Stimulated activated CD8-positive, alpha-beta memory T cell treated with anti-CD3 and anti-CD28 coated beads, Interleukin-12 subunit alpha, Interleukin-12 subunit beta, amount 100 ng/mL, for 1 hour (primary cell): Measurements from ENCODE around the gene GREB1.

Experiments
- DNase-seq: peaks from one replicate; pipeline ENCODE4 v3.0.0-alpha.2; 2020; ENCODE audit warnings: low read depth

GREB1 gene

GRCh38 chr2:11539317-11540147 is 5.7 kb downstream of the GREB1 start:
- no peak for DNase-seq

- DNase-seq = no peak
Observed at GRCh38 chr2:11540148-11540995, 6.5 kb downstream of the GREB1 start.

- no peak for DNase-seq
Observed at GRCh38 chr2:11540996-11541692, 7.3 kb downstream of the GREB1 start.

GRCh38 chr2:11541693-11542274 is 7.9 kb downstream of the GREB1 start:
- no peak for DNase-seq

- DNase-seq = no peak
Observed at GRCh38 chr2:11542275-11542819, 8.5 kb downstream of the GREB1 start.

- no peak for DNase-seq
Observed at GRCh38 chr2:11543337-11544216, 9.7 kb downstream of the GREB1 start.

- no peak for DNase-seq
Observed at GRCh38 chr2:11546072-11546471, 12.2 kb downstream of the GREB1 start.

- no peak for DNase-seq
Observed at GRCh38 chr2:11547912-11548497, 14.2 kb downstream of the GREB1 start.

GRCh38 chr2:11550302-11550701 is 16.5 kb downstream of the GREB1 start:
- DNase-seq = no peak

- no peak for DNase-seq
Observed at GRCh38 chr2:11550901-11551568, 17.2 kb downstream of the GREB1 start.

- no peak for DNase-seq
Observed at GRCh38 chr2:11551569-11552259, 17.9 kb downstream of the GREB1 start.

- no peak for DNase-seq
Observed at GRCh38 chr2:11552260-11552638, 18.4 kb downstream of the GREB1 start.

GRCh38 chr2:11553661-11554398 is 20.0 kb downstream of the GREB1 start:
- no peak for DNase-seq

- DNase-seq = no peak
Observed at GRCh38 chr2:11554399-11554716, 20.5 kb downstream of the GREB1 start.

- no peak for DNase-seq
Observed at GRCh38 chr2:11556101-11556806, 22.4 kb downstream of the GREB1 start.

- DNase-seq = no peak
Observed at GRCh38 chr2:11558214-11558886, 24.5 kb downstream of the GREB1 start.

- no peak for DNase-seq
Observed at GRCh38 chr2:11559066-11559785, 25.4 kb downstream of the GREB1 start.
